Bone marrow (tissue), 2 donors: ENCODE data around the gene FBXO31.

Source experiments
- DNase-seq, 2 donors: peaks; one replicate each; lab custom pipeline; 2025; lab: John Stamatoyannopoulos, UW

The FBXO31 gene

GRCh38 chr16:87327798-87328495 lies 55.6 kb downstream of the FBXO31 start:
- DNase-seq: no peak

- no peak for DNase-seq
Observed at GRCh38 chr16:87326151-87326571, 57.4 kb downstream of the FBXO31 start.

DNA sequence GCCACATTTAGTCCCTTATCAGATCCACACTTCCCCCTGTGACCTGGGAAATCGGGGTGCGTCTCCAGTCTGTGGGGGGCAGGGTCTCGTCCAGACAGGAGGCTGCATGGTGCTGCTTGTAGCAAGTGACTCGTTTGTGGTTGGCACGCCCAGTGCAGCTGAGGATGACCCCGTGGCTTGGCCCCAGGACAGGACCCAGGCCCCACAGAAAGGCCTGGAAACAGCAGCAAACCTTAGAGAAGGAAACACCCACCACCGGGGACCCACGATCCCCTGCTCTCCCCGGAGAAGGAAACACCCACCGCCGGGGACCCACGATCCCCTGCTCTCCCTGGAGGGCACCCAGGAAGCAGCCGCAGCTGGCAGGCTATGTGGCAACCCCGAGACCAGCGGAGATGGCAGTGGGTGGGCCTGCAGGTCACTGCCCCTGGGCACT lies 58.1 kb downstream of the FBXO31 start:
- no peak for DNase-seq

DNA sequence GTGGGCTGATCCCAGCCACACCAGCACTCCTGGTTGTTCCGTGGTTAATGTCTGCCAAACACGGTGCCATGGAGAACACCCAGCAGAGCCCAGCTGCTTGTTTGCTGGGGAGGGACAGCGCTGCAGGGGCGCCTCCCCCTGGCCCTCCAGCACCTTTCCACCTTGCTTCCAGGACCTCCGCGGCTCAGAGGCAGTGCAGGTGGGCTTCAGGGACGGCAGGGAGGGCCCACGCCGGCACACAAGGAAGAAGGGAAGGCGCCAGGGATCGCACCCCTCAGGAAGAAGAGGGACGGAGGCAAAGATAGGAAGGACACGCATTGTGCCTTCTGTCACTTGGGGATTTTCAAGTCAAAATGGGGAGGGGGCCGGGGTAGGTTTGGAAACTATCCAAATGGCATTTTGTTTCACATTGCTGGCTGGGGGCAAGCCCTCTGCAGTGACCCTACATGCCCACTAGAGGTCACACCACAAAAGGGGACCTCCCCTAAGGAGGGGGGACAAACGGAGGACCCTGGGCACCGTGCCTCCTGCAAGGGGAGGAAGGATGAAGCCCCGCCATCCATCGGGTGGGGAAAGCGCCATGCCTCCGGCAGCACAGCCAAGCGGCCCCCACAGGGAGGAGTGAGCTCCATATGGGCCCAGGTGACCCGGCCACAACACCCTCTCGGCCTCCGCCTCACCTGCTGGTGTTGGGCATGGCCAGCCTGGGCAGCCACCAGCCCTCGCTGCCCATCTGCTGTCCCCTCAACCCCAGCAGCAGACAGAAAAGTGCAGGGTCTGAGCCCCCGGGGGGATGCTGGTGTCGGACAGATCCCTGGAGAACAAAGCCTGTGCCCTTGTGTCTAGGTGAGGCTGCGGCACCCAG lies 58.9 kb downstream of the FBXO31 start:
- DNase-seq: no peak

DNA sequence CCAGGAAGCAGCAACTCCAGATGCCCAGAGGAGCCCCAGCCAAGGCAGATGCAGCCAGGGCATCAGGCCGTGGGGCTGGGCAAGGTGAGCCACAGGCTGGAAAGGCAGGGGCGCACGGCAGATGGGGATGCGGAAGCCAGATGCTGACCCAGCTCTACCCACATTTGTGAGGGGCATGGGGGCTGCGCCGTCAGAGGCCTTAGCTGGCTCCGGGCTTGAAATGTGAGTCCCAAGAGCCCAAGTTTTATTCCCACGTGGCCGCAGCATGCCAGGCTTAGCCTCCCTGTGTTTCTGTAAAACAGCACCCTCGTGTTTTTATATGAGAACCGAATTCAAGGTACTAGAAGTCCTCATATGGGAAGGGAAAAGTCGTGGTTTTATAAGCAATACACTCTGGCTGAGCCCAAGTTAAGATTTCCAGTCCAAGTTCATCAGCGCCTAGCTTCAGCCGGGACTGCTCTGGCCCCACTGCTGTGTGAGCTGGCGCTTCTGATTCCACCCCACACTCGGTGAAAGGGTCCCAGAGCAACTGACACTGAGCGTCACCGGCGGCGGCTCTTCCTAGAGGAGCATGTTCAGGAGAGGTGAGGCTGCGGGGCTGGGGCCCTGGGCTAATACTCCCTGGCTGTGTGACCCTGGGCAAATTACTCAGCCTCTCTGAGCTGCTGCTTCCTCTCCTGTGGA lies 59.7 kb downstream of the FBXO31 start:
- no peak for DNase-seq

GRCh38 chr16:87322833-87323726 lies 60.5 kb downstream of the FBXO31 start:
- no peak for DNase-seq

DNA sequence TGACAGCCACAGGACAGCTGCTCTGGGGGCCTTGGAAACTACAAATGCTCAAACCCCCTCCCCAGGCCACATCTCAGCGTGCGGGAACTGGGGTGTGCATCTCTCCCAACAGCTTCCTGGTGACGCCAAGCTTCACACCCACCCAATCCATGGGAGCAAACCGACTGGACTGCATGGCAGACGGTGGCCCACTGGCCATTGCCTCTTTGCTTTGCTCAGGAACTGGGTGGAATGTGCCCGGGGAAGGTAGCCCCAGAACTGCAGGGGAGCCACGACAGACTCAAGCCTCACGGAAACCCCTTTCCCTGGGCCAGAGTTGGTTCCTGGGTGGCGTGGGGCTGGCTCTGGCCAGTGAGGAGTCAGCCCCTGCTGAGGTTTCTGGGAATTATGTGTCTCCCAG lies 61.2 kb downstream of the FBXO31 start:
- no peak for DNase-seq

- DNase-seq: no peak
Observed at GRCh38 chr16:87321336-87322107, 62.1 kb downstream of the FBXO31 start.

- DNase-seq: no peak
Observed at GRCh38 chr16:87320510-87321227, 62.9 kb downstream of the FBXO31 start.

GRCh38 chr16:87319997-87320491 lies 63.5 kb downstream of the FBXO31 start:
- no peak for DNase-seq

GRCh38 chr16:87319011-87319410 lies 64.6 kb downstream of the FBXO31 start:
- no peak for DNase-seq

DNA sequence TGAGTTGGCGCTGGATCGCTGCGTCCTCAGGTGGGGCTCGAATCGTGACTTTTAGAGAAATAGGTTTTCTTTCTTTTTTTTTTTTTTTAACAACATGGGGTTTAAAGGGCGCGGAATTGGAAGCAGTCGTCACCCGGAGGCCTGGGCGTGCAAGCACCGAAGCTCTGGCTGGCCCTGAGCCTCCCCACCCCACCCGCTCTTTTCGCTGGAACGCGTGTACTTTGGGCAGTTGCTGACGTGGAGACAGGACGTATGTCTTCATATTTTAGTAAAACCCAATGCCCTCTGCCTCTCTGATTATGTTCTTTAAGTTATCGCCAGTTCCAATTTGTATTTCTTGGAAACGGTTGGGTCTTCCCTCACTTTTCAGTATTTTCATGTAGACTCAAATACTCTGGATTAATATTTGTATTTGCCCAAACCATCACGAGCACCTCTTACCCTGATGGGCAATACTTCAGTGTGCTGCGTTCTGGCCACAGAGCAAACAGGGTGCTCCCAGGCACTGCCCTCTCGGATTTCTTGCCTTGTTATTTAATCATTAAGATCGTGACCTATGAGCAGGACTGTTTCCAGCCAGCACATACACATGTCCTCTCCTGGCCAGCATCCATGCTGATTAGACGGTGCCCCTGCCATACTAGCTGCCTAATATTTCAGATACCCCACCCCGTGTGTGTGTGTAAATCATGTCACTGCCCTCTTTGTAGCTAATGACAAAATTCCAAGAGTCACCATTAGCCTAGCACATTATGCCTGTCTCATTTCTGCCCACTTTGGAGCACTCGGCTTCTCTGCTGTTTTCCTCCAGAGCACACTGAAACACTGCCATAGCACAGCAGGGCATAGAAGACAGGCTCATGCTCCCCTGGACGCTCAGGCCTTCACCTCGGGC lies 65.6 kb downstream of the FBXO31 start:
- no peak for DNase-seq

GRCh38 chr16:87316923-87317749 lies 66.4 kb downstream of the FBXO31 start, which contains the start of gene C16orf95:
C16orf95 (minus strand) TSS chr16:87317392; CDS start chr16:87317242, 150 bp downstream.
- DNase-seq: peak; percentile 90 to 91

DNA sequence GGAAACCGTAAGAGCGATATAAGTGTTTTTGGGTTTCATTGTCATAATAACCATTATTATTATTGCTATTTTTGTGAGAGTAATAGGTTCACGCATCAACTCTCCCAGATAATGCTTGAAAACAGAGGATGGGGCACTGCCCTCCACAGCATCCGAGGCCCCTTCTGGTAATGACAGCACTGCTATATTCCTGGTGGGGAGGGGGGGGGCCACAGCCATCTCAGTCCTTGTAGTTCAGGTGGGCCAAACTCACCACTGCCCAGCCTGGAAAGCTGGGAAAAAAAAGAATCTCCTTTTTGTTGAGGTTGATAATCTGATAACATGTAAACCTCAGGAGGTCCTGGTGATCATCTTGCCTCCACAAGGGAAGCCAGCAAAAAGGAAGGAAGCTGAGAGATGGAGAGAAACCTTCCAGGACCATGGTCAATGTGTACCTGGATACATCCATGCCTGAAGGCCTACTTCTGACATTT lies 67.1 kb downstream of the FBXO31 start:
- no peak for DNase-seq

DNA sequence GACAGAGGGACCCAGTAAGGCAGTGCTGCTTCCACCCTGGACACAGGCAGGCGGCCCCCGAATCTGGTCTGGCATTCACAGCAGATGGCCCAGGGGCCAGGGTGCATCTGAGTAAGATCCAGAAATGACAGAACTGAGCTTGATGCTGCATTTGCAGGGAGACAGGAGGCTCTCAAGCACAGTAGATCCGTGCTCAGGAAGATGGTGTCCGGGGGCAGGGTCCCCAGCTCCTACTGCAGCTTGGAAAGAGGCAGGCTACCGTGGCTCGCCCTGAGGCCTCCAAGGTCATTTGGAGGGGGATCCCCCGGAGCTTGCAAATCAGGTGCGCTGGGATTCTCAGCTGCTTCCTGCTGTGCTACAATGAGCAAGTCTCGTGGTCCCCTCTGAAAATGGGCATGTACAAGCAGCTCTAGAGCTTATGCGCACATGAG lies 68.6 kb downstream of the FBXO31 start:
- DNase-seq: no peak

DNA sequence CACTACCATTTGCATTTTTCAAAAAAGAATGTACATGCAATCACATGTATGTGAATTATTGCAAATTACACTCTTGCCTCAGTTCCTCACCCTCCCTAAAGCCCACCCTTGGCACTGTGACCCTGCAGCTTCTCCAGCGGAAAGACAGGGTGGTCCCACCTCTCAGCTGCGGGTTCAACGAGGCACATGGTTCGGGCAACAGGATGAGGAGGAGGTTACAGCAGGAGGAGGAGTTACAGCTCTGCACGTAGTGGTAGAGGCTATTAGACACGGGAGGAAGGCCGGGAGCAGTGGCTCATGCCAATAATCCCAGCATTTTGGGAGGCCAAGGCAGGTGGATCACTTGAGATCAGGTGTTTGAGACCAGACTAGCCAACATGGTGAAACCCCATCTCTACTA lies 71.6 kb downstream of the FBXO31 start:
- DNase-seq: no peak

DNA sequence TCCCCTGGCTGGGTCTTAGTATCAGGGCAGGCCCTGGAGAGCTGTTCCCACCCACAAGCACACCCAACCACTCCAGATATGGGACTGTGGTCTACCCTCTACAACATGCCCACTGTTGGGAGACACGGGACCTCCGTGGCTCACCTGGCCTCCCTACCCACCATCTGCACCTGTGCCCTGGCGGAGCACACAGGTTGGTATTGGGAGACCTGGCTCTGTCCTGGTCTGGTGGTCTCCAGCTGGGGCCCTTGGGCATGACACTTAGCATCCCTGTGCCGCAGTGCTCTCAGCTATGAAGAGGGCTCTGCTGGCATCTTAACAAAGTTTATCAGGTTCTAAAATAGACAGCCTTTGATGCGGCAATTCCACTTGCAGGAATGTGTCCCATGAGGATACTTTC lies 72.2 kb downstream of the FBXO31 start:
- no peak for DNase-seq

- no peak for DNase-seq
Observed at GRCh38 chr16:87310610-87311009, 73.0 kb downstream of the FBXO31 start.
